HG02678 (cell line): ENCODE results near the gene OSM.

Source experiments
- ATAC-seq: cut with Tn5 transposase; IDR thresholded peaks from one replicate; pipeline ENCODE4 v1.9.1; 2021; ENCODE audit warnings: mild to moderate bottlenecking, moderate library complexity; ENCODE audit not compliant: unreplicated experiment

Gene OSM

DNA sequence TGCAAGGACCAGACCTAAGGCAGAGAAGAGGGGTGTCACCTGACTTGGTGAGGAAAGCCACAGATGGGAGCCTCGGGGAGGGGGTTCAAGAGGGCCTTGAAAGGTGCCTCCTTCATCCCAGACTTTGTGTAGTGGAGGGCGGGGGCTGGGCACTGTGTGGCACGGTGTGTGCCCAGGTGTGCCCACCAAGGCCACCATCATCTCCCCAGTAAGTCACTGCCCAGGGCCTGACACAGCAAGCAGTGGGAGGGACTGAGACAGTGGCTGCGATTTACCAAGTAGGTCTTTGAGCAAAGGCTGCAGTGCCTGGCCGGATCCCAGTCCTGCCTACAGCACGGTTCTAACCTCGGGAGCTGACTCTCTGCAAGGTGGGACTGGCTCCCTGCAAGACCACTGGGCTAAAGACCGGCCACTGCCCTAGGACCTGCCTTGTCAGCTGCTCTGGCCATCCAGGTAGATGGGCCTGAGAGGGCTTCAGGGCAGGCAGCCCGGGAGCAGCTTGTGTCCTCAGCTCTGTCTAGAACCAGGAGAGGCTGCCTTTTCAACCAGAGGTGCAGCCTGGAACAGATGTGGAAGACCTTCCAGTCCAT lies 1.4 kb downstream of the OSM start:
- no peak for ATAC-seq

DNA sequence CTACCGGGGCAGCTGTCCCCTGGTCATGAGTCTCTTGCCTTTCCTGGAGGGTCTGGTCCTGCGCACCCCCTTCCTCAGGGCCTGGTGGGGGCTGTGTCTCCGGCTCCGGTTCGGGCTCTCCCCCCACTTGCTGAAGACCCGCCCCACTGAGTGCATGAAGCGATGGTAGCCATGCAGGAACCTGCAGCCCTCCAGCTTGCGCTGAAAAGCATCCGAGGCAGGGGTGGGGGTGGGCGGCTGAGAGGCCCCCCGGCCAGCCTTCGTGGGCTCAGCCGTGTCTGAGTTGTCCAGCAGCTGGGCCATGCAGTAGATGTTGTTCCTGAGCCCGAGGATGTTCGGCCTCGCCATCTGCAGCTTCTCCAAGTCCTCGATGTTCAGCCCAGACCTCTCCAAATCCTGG lies 2.8 kb downstream of the OSM start:
- ATAC-seq = no peak

DNA sequence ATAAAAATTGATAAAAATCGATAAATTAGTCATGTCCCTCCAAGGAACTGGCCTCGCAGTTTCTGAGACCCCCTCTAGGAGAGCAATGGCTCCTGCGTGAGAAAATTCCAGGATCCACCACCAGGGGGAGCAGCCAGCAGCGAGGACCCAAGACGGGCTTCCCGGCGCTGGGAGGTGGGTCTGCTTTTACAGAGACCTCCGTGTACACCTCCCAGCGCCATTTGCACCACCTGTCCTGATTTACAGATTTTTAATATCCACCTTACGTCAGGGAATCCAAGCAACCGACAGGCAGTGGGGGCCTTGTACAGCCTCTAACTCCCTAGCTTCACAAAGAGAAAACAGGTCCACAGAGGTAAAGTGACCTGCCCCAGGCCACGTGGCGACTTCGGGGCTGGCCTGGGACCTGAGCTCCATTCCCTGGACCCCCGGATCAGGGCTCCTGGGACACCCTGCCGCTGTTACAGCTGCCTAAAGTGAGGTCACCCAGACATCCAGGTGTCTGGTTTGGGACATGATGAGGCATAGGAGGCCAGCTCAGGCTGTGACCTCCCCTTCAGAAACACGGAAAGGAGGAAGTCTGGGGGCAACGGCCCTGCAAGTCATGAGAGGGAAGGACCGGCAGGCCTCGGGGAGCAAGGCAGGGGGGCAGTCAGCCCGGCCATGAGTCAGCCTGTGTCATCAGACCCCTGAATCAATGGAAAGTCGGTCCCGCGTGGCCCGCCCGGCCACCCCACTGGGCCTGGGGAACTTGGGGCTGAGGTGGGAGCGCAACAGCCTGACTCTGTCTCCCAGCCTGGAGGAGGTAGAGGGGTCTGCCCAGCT lies 3.5 kb downstream of the OSM start:
- no peak for ATAC-seq

DNA sequence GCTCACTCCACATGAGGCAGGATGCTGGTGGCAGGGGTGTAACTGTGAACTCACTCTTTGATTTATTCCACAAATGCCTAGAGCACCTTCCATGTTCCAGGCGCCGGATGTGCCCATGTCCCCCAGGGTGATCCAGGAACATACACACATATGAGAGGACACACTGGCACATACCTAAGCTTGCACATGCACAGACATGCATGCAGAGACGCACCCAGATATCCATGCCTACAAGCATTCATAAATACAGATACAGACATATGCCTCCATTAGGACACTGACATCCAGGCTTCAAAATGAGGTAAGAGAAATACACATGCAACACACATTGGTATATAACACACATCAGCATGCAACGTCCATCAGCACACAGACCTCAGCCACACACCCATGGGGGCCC lies 4.5 kb downstream of the OSM start:
- no peak for ATAC-seq

DNA sequence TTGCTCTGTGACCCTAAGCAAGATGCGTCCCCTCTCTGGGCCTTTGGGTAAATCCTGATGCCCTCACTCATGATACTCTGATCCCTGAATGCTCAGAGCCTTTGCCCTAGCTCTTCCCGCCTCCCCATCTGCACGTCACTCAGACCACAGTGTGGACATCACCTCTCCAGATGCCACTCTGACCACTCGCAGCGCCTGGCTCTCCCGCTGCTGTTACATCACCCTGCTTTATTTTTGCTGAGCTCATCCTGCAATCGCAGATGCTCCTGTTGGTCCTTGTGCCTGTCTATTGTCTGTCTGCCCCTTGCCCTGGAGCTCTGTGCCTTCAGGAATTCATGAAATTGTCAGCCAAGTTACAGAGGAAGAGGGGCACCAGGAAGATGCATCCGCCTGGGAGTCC lies 5.5 kb downstream of the OSM start:
- no peak for ATAC-seq

DNA sequence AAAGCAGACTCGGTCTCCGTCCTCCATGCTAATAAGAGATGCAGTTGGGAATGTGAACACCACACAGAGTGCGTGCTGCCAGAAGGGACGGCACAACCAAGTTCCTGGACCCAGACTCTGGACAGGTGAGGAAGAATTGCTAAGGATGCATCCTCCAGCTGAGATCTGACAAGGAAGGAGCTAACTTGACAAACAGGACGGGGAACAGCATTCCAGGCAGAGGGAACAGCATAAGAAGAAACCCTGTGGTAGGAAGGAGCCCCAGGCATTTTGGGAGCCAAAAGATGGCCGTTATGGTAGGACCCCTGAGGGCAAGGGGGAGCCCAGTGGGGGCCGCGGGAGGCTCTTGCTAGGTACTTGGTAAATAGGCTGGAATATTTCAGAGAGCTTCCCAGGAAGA lies 6.0 kb downstream of the OSM start:
- no peak for ATAC-seq

DNA sequence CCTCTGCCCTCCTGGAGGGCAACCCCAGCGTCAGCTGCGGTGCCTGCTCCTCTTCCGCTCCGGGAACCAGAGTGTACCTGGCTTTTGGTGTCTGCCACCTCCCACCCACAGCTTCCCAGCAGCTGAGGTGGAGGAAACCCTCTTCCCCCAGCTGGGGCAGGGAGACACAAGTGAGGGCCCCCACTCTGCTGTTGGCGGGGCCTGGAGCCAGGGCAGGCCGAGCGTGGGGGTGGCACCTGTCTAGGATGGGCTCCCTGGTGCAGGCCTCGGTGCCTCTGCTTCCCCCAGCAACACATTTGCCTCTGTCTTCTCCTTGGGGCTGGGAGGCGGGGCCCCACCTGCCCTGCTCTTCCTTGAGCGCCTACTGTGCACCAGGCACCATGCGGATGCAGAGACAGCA lies 6.4 kb downstream of the OSM start:
- ATAC-seq = no peak

DNA sequence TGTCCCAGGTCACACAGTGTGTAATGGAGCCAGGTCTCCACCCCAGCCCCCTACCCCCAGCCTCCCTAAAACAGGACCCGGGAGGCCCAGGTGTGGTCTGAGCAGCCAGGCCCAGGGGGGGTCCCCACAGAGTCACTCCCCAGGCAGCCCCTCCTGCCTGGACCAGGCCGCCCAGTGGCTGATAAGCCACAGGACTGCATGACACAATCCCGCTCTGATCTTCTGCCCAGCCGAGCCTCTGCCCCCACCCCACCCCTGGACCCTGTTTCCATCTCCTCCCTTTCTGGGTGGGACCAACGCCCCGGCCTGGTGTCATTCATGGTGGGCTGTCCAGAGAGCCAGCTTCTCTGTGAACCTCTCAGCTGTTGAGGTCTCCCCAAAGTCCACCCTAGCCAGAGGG lies 12.3 kb downstream of the OSM start:
- no peak for ATAC-seq

DNA sequence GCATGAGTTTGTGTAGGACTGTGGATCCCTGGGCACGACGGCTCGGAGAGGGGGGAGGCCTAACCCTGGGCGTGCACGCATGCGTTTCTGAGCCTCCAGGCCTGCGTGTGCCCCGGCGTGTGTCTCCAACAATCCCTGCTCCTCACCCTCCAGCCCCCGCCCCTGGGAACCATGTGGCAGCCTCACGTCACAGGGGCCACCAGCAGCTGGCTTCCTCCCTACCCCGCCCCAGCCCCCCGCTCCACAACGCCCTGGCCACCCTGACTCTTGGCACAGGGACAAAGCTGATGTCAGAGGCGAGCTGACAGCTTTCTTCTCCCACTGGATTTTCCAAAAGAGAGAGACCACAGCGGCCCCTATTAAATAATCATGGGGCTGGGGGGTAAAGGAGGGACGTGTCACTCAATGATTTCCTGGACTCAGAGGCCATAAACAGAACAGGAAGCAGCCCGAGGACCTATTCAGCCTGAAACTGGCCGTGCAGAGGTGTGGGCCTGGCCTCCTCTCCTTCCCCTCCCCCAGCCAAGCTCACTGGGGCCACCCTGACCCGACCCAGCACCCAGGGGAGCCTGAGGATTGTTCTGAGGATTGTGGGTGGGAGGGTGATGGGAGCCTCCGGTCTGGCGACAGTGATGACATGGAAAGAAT lies 13.3 kb downstream of the OSM start:
- ATAC-seq = no peak

DNA sequence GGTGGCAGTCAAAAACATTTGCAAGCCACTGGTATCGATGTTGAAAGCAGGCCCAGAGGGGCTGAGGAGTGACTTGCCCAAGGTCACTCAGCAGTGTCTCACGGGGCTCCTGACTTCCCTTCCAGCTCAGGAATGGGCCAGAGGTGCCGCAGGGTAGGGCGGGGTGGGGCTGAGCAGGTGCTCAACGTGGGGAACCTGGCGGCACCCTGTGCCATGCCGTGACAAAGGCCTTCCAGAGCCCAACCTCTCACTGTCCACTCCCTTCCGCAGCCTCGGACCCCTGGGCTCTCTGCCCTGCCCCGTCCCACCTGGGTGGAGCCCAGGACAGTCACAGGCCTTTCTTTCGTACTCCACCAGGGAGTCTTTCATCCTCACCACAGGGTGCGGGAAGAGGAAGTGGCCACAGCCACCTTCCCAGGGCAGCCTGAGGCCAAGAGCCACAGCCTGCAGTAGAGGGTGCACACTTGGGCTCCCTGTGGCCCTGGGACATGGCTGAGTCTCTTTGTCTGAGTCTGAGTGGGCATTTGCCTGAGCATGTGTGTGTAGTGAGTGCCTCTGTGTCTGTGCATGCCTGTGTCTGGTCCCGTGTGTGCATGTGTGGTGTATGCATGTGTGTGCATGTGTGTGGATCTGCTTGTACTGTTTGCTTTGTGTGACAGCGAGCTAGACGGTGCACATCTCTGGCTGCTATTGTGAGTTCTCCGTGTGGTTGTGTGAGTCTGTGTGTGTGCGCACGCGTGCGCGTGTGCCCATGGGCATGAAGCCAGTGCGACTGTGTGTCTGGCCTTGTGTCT lies 14.0 kb downstream of the OSM start:
- no peak for ATAC-seq

DNA sequence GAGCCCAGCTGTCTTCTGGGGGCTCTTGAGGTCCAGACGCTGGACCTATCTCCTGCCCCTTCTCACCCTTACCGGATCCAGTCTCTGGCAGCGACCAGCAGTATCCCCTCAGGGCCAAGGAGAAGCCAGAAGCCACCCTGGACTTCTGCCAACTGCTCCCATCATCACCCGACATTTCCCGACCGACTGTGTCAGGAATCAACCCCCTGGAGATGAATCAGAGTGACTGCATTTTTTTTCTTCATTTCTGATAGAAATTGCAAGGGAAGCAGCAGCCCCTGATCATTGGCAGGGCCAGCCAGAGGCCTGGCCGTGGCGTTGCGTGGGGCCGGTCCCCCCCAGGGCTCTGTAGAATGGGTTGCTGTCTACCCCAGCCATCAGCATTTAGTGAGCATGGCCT lies 14.9 kb downstream of the OSM start:
- no peak for ATAC-seq

DNA sequence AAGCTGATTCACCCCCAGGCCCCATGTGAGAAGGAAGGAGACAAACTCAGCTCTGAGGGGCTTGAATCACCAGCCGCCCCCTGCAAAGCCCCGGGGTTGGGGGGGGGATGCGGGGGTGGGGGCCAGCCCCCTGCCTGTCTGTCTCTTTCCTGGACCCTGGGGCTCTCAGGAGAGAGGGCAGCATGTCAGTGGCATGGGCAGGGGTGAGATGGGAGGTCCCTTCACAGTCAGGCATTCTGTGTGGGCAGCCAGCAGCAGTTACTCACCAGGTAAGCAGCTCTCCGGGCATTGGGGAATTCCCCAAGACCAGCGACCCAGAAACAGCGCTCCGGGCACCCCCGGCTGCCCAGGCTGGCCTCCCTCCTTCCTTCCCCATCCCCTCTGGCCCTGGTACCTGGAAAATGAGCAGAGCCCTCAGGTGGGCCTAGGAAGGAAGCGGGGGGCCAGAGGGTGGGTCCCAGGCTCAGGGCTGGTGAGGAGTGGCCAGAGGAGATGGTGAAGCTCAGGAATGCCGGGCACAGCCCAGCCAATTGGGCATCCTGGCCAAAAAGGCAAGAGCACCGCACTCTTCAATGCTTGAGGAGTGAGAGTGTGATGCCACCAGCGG lies 15.9 kb downstream of the OSM start:
- no peak for ATAC-seq

DNA sequence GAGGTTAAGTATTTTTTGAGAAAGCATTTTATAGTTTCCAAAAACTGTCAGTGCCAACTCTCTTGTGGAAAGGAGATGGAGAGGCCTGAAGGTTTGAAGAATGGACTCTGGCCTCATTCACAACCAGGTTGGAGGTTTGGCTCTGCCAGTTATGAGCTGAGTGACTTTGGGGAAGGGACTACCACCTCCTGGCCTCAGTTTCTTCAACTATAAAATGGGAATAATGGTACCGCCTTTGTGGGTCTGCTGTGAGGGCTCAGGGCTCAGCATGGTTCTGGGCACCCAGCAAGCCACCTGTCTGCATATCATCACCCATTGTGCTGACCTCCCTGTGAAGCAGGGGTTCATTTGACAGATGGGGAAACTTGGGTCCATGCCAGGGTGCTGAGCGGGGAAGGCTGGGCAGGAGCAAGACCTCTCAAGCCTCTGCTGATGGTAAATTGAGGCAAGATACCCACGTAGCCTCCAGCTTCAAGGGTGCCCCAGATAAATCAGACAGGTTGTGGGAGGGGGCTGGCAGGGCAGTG lies 16.5 kb downstream of the OSM start:
- ATAC-seq = no peak

DNA sequence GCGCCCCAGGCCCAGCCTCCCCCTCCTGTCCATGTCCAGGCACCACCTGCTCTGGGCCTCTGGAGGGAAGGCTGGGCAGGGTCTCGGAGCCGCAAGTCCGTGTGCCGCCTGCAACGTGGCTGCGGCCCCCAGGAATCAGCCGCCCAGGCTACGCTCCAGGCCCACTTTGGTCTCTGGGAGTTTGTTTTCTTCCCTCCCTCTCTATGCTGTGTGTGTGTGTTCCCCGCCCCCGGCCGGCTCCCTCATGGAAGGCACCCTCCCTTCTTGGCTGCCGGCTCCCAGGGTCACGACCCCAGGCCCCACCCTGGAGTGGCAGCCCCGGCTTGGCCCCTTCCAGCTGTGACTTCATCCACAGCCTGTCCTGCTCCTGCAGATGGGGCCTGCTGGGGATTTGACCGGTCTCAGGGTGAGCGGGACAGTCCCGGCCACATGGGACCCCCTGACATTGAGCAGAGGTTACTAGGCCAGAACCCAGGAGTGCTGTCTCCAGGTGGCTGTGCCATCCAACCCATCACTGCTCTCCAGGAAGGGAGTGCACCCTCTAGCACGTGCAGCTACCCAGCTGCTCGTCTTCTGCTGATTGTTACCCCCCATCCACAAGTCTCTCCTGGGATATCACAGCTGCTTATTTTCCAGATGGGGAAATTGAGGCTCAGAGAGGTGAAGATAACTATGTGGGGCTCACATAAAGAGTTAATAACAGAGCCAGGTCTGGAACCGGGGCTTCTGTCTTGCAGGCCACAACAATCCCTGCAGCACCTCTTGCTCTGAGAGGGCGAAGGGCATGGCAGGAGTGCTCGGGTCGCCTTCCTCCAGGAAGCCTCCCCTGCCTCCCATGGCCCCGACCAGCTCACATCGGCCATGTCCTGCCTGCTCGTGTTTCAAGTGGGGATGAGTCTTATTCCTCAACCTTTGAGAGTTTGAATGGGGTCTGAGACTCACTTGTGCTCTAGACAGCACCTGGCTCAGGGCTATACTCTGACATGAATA lies 17.3 kb downstream of the OSM start:
- ATAC-seq = no peak

DNA sequence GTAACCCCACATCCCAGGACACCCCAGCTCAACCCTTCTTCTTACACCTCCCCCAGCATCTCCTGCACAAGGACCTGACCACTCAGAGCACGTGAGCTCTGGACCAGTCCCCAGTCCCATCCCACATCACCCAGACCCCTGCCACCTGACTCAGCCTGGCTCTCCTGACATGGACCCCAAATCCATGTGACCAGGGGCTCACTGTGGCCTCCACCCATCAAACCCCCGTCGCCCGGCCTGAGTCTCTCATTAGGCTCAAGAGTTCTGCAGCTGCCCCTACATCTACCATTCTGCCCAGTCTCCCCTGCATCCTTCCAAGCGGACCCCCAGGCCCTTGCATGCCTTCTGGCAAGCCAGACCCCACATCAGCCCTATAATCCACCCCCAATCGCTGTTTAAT lies 18.2 kb downstream of the OSM start:
- no peak for ATAC-seq

DNA sequence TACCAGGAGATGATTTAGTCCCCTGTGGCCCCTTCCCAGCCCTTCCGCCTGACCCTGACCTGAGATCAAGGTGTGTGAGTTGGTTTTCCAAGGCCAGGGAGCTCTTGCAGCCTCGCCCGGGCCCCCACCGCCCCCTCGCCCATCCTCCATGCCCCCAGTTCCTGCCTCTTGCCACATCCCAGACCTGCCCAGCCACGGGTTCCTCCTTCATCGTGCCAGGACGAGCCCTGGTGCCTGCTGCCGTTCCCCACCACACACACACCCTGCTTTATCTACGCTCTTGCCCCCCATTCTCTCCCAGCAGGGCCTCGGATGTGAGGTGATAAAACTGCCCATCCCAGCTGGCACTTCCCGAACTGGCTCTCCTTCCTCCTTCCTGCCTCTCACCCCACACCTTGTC lies 18.7 kb downstream of the OSM start:
- ATAC-seq = no peak

DNA sequence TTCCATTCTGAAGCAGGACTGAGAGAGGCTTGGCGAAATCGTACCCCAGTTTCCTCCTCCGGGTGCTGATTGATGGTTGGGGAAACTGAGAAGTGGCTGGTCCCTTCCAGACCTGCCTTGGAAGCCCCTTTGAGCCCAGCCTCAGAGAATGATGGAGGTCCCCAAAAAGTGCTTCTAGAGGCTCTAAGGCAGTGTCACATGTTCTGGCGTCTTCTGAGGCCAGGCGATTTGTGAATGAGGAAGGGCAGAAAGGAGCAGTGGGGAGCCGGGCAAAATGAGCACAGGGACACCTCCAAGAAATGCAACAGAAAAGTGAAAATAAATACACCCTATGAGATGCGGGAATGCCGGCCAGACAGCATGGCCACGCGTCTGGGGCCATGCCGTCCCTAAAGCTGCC lies 19.1 kb downstream of the OSM start:
- no peak for ATAC-seq

DNA sequence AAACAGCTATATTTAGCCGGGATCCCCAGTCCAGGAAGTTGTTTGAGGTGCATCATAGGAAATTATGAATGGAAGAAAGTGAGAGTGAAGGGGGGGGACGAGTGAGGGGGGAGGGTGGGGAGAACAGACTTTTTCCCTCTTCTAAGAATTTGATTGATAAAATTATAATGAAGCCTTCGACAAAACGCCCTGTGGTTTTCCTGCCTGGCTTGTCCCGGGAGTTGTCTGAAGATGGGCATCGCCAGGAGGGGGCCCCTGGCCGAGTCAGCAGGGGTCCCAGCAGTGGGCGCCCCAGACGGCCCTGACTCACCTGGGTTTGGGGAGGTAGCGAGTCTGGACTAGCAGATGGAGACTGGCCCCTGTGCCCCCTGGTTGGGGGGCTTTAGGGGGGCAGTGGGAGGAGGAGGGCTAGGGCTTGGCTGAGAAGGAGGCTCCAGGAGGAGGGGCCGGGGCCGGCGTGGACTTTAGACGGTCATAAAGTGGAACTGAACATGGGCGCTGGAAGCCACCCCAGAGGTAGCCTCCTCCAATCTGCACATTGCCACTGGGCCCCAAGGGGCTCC lies 19.8 kb downstream of the OSM start:
- no peak for ATAC-seq
